SK-N-SH (cell line): ENCODE measurements around the gene CDC14C. TPM values are rescaled to one million over a fixed set of nuclear protein-coding genes. Genes with fewer than 3 reads are reported as not detected.

Source experiments
- CTCF ChIA-PET: fragments of 300-600, 350-600 bp; formaldehyde crosslinking; extraction: SDS; loops from one replicate; lab custom pipeline; 2021; lab: Yijun Ruan, JAX
- POLR2A ChIA-PET: fragments of 350-600 bp; sonication (Branson Sonifier 250); formaldehyde crosslinking; extraction: SDS; loops from one replicate; lab custom pipeline; 2020; ENCODE audit warnings: antibody characterized with exemption, inconsistent platforms; lab: Yijun Ruan, JAX
- DNase-seq: peaks from one replicate; pipeline ENCODE4 v3.0.0; 2012
- H2AFZ ChIP-seq: fragments of 200-600 bp; sonication (generic); 2 replicates; pipeline ENCODE4 v1.8.1; 2016; ENCODE audit warnings: antibody characterized with exemption, mild to moderate bottlenecking, low read depth
- H3F3A ChIP-seq: fragments of 200-600 bp; sonication (generic); replicated peaks from 2 replicates; pipeline ENCODE3; 2016; ENCODE audit warnings: antibody characterized with exemption, mild to moderate bottlenecking; ENCODE audit not compliant: insufficient read depth
- H3K27ac ChIP-seq, 2 experiments: fragments of 200-500 bp in 1 of 2; fragments of 200-600 bp in 1 of 2; sonication (Bioruptor generic) in 1 of 2; sonication (generic), shearing (Covaris generic) in 1 of 2; 2 replicates each; pipeline versions ENCODE4 v1.5.1 to v1.6.1; 2014 to 2016; ENCODE audit warnings: low read depth in 2 of 2, inconsistent platforms in 1 of 2, low read length in 1 of 2, mild to moderate bottlenecking in 1 of 2, mixed read lengths in 1 of 2
- H3K27me3 ChIP-seq: fragments of 200-600 bp; sonication (generic), shearing (Covaris generic); 2 replicates; pipeline ENCODE4 v1.6.1; 2016; ENCODE audit warnings: mixed run types; ENCODE audit not compliant: insufficient read depth
- H3K36me3 ChIP-seq, 2 experiments: fragments of 200-500 bp in 1 of 2; fragments of 200-600 bp in 1 of 2; sonication (Bioruptor generic) in 1 of 2; sonication (generic) in 1 of 2; replicated peaks in 1 of 2; 2 replicates each; pipeline versions ENCODE3 to v1.5.1; 2014 to 2016; ENCODE audit warnings: low read length in 1 of 2, mild to moderate bottlenecking in 1 of 2; ENCODE audit not compliant: insufficient read depth in 2 of 2, control insufficient read depth in 1 of 2
- H3K4me1 ChIP-seq, 2 experiments: fragments of 200-500 bp in 1 of 2; fragments of 200-600 bp in 1 of 2; sonication (Bioruptor generic) in 1 of 2; sonication (generic), shearing (Covaris generic) in 1 of 2; 2 replicates each; pipeline versions ENCODE4 v1.5.1 to v1.6.1; 2014 to 2016; ENCODE audit warnings: low read depth in 1 of 2, low read length in 1 of 2, mixed run types in 1 of 2; ENCODE audit not compliant: insufficient read depth in 2 of 2, control insufficient read depth in 1 of 2
- H3K4me2 ChIP-seq: fragments of 200-600 bp; sonication (generic), shearing (Covaris generic); 2 replicates; pipeline ENCODE4 v1.6.1; 2017; ENCODE audit warnings: mixed run types
- H3K4me3 ChIP-seq, 2 experiments: fragments of 200-500 bp in 1 of 2; fragments of 200-600 bp in 1 of 2; sonication (Bioruptor generic) in 1 of 2; sonication (generic), shearing (Covaris generic) in 1 of 2; 2 replicates each; pipeline versions ENCODE4 v1.5.1 to v1.8.1; 2014 to 2016; ENCODE audit warnings: low read depth in 2 of 2, inconsistent platforms in 1 of 2, low read length in 1 of 2, mild to moderate bottlenecking in 1 of 2, mixed read lengths in 1 of 2, moderate library complexity in 1 of 2
- H3K79me2 ChIP-seq: fragments of 200-600 bp; sonication (generic); 2 replicates; pipeline ENCODE4 v1.8.1; 2017; ENCODE audit warnings: mild to moderate bottlenecking; ENCODE audit not compliant: insufficient read depth
- H3K9ac ChIP-seq: fragments of 200-600 bp; sonication (generic); 2 replicates; pipeline ENCODE4 v1.6.1; 2017; ENCODE audit warnings: mixed run types
- H3K9me2 ChIP-seq: fragments of 200-600 bp; sonication (generic); 2 replicates; pipeline ENCODE4 v1.6.1; 2017; ENCODE audit warnings: mixed run types
- H3K9me3 ChIP-seq: fragments of 200-600 bp; sonication (generic); 2 replicates; pipeline ENCODE4 v1.6.1; 2017; ENCODE audit warnings: mixed run types, mild to moderate bottlenecking, moderate library complexity
- H4K20me1 ChIP-seq: fragments of 200-600 bp; sonication (generic); 2 replicates; pipeline ENCODE4 v1.6.1; 2017; ENCODE audit warnings: mild to moderate bottlenecking, mixed run types; ENCODE audit not compliant: insufficient read depth
- ELF1 ChIP-seq: IDR thresholded peaks from 2 replicates; pipeline ENCODE4 v1.4.0; 2012
- EZH2phosphoT487 ChIP-seq: fragments of 200-600 bp; sonication (generic); IDR thresholded peaks from 2 replicates; pipeline ENCODE4 v1.6.1; 2017; ENCODE audit warnings: low read depth, mixed run types, mild to moderate bottlenecking, antibody characterized with exemption, moderate library complexity, borderline replicate concordance
- FOXJ3 ChIP-seq: sonication (generic); formaldehyde crosslinking; IDR thresholded peaks from 2 replicates; pipeline ENCODE4 v1.5.1; 2020; ENCODE audit warnings: mild to moderate bottlenecking, missing genetic modification reagents
- JUND ChIP-seq: IDR thresholded peaks from 2 replicates; pipeline ENCODE4 v1.4.0; 2012
- MEF2A ChIP-seq: IDR thresholded peaks from 2 replicates; pipeline ENCODE4 v1.4.0; 2012; ENCODE audit warnings: low read depth, borderline replicate concordance
- NFIC ChIP-seq: IDR thresholded peaks from 2 replicates; pipeline ENCODE4 v1.4.0; 2012; ENCODE audit warnings: borderline replicate concordance
- NRF1 ChIP-seq: IDR thresholded peaks from 2 replicates; pipeline ENCODE4 v1.6.1; 2012; ENCODE audit warnings: low read depth, mild to moderate bottlenecking, low read length
- PBX3 ChIP-seq: IDR thresholded peaks from 2 replicates; pipeline ENCODE4; 2012
- POLR2AphosphoS5 ChIP-seq: IDR thresholded peaks from 2 replicates; pipeline ENCODE4 v1.6.1; 2012; ENCODE audit warnings: low read depth, low read length
- RAD21 ChIP-seq: IDR thresholded peaks from 2 replicates; pipeline ENCODE4 v1.6.1; 2012; ENCODE audit warnings: mild to moderate bottlenecking, low read length
- REST ChIP-seq: IDR thresholded peaks from 2 replicates; pipeline ENCODE4 v1.6.1; 2012; ENCODE audit warnings: mild to moderate bottlenecking, low read depth, low read length, moderate library complexity
- RFX5 ChIP-seq: IDR thresholded peaks from 2 replicates; pipeline ENCODE4 v1.6.1; 2012; ENCODE audit warnings: mild to moderate bottlenecking, improper control_type of control experiment, low read length
- RXRA ChIP-seq: IDR thresholded peaks from 2 replicates; pipeline ENCODE4 v1.4.0; 2012; ENCODE audit warnings: low read depth, mild to moderate bottlenecking, borderline replicate concordance
- SIN3A ChIP-seq: IDR thresholded peaks from 2 replicates; pipeline ENCODE4 v1.6.1; 2012; ENCODE audit warnings: low read depth, mild to moderate bottlenecking, low read length, moderate library complexity, borderline replicate concordance
- TAF1 ChIP-seq: IDR thresholded peaks from 2 replicates; pipeline ENCODE4 v1.6.1; 2012; ENCODE audit warnings: low read depth, mild to moderate bottlenecking, low read length, moderate library complexity, borderline replicate concordance
- TCF12 ChIP-seq: IDR thresholded peaks from 2 replicates; pipeline ENCODE4 v1.4.0; 2012
- USF2 ChIP-seq: fragments of 150-350 bp; IDR thresholded peaks from 2 replicates; pipeline ENCODE4 v1.6.1; 2017; ENCODE audit warnings: antibody characterized with exemption, low read length, low read depth, borderline replicate concordance
- ZBTB33 ChIP-seq: IDR thresholded peaks from 2 replicates; pipeline ENCODE4 v1.4.0; 2012; ENCODE audit warnings: low read depth, borderline replicate concordance
- WGBS: methylation state at CpG from one replicate; pipeline ENCODE4 v1.1.6; 2017; ENCODE audit warnings: low lambda C conversion rate; 5-methylcytosine and 5-hydroxymethylcytosine counted together
- polyA plus RNA-seq, 3 experiments: library from polyadenylated mRNA; depleted of rRNA; stranded (reverse); fragments of >200 nt; gene quantifications; 2 replicates each; pipeline ENCODE4 v1.2.3, GENCODE V29; 2012

CDC14C gene
- polyA plus RNA-seq, 1 of the 3 experiments (the other 2 are of a cell fraction) = not detected

GRCh38 chr7:48887500-48887899 is 36.8 kb upstream of the CDC14C start:
- Histone ChIP-seq H2AFZ (no peak overlapping the region), H3K4me3 (no peak overlapping the region), H3K9me3 (no peaks in the 10 kb centered on the region), H3K36me3 (no peaks in the 10 kb centered on the region), H3F3A (no peaks in the 10 kb centered on the region), H3K9me2 (no peaks in the 10 kb centered on the region), H3K27me3 (no peaks in the 10 kb centered on the region), H3K4me2 (no peak overlapping the region), H4K20me1 (no peaks in the 10 kb centered on the region), H3K4me1 (no peaks in the 10 kb centered on the region)
- POLR2A ChIA-PET = no interaction called here
- CTCF ChIA-PET = interaction anchor here (0.7 kb wide), 1 partner anchor 15 kb away, joined by 3 read pairs; no protein-coding TSS in a partner anchor
- no peak for DNase-seq
- TF ChIP-seq EZH2phosphoT487 (no peak), TCF12 (no peak), RAD21 (no peak), TAF1 (no peak)
- TF ChIP-seq, all 33 proteins: peak for 0
- no peak overlapping the region for H3K27ac ChIP-seq
- H3K79me2 ChIP-seq = no peaks in the 10 kb centered on the region
- no peak overlapping the region for H3K9ac ChIP-seq
- 2% methylated on average over 2 of the region's 2 CpGs for WGBS

- Histone ChIP-seq H4K20me1 (no peaks in the 10 kb centered on the region), H2AFZ (no peak overlapping the region), H3K27me3 (no peaks in the 10 kb centered on the region), H3K4me3 (no peak overlapping the region), H3K36me3 (no peaks in the 10 kb centered on the region), H3K27ac (no peak overlapping the region), H3K9ac (no peak overlapping the region), H3K9me2 (no peaks in the 10 kb centered on the region), H3K4me1 (no peaks in the 10 kb centered on the region), H3K79me2 (no peaks in the 10 kb centered on the region), H3K9me3 (no peaks in the 10 kb centered on the region), H3K4me2 (no peak overlapping the region), H3F3A (no peaks in the 10 kb centered on the region)
- POLR2A ChIA-PET = no interaction called here
- TF ChIP-seq PBX3 (no peak), EZH2phosphoT487 (no peak), POLR2AphosphoS5 (no peak), USF2 (no peak), MEF2A (no peak), SIN3A (no peak), ELF1 (no peak), RXRA (no peak), FOXJ3 (CRISPR knock-in tag) (no peak), REST (no peak), RAD21 (no peak), NRF1 (no peak), RFX5 (no peak), JUND (no peak), NFIC (no peak), ZBTB33 (no peak)
- no peak for DNase-seq
- WGBS = 0% methylated on average over 1 of the region's 1 CpG
- CTCF ChIA-PET = interaction anchor here (1.0 kb wide), 2 partner anchors 10 to 16 kb away, joined by 3 to 4 read pairs; no protein-coding TSS in a partner anchor
These were observed 29.8 kb upstream of the CDC14C start for GRCh38 chr7:48894574-48894973.
